ENCODE results near the gene PDZK1IP1. TPM values are rescaled to one million over a fixed set of nuclear protein-coding genes. Genes with fewer than 3 reads are reported as not detected.

PDZK1IP1 gene
- total and polyA plus RNA-seq, 2 donors (not counting 1 experiment from before 2014, with no cell fraction given) = 0.21 TPM; not detected in 1

GRCh38 chr1:47210666-47211065, 20.8 kb upstream of the PDZK1IP1 start:
- DNase-seq = no peak

More at GRCh38 chr1:47210666-47211065, 20.8 kb upstream of the PDZK1IP1 start:
- H3K27ac ChIP-seq (ENCODE audit: low read length in 2 of 2) = no peak overlapping the region
- H3K4me1 ChIP-seq (ENCODE audit: control insufficient read depth in 2 of 2, insufficient read depth in 2 of 2, low read length in 2 of 2) = no peaks in the 10 kb centered on the region
- no peaks in the 10 kb centered on the region for H4K20me1 ChIP-seq (ENCODE audit: control insufficient read depth, insufficient read depth, low read length, poor library complexity, severe bottlenecking)
- H3K27me3 ChIP-seq (replicated peaks in 1 of 4; ENCODE audit: control extremely low read depth in 1 of 4, control insufficient read depth in 3 of 4, insufficient read depth in 4 of 4, low read length in 3 of 4) = peaks cover 0 to 5% (median 0%) of the 10 kb centered on the region in 4 experiments
- no peaks in the 10 kb centered on the region for H3K79me2 ChIP-seq (ENCODE audit: control insufficient read depth, insufficient read depth, low read length)
- ATAC-seq (ENCODE audit: low read depth) = no peak
- H3K4me2 ChIP-seq (replicated peaks; ENCODE audit: low read depth, low read length, poor library complexity, severe bottlenecking) = no peak overlapping the region
- H2AFZ ChIP-seq (ENCODE audit: insufficient read depth, low read depth, low read length, poor library complexity, severe bottlenecking) = no peak overlapping the region
- no peaks in the 10 kb centered on the region for H3K9me3 ChIP-seq (ENCODE audit: control extremely low read depth in 1 of 3, control insufficient read depth in 2 of 3, insufficient read depth in 1 of 3, low read length in 2 of 3)
- Mint-ChIP-seq H3K4me3 (no peak overlapping the region), H3K9me3 (ENCODE audit: insufficient read depth) (no peaks in the 10 kb centered on the region), H3K4me1 (no peaks in the 10 kb centered on the region), H3K27me3 (peaks cover 22% of the 10 kb centered on the region), H3K27ac (no peak overlapping the region)
- WGBS (ENCODE audit: insufficient coverage) = 89% methylated on average over 1 of the region's 3 CpGs
- TF ChIP-seq EZH2 (IDR thresholded peaks at IDR 0.05; ENCODE audit: borderline replicate concordance, insufficient read depth, low read depth, low read length, poor library complexity, severe bottlenecking) = no peak
- no peak for TF ChIP-seq CTCF (IDR thresholded peaks at IDR 0.05)
- intact Hi-C loops (cut with micrococcal nuclease) = no loop called here
- no peak overlapping the region for H3K4me3 ChIP-seq (ENCODE audit: control extremely low read depth in 1 of 5, extremely low read depth in 1 of 5, insufficient read depth in 1 of 5, low read depth in 2 of 5, low read length in 4 of 5)
- H3K36me3 ChIP-seq (replicated peaks in 1 of 2; ENCODE audit: control extremely low read depth in 1 of 2, control insufficient read depth in 1 of 2, extremely low read depth in 1 of 2, insufficient read depth in 2 of 2, low read length in 1 of 2) = no peaks in the 10 kb centered on the region
- POLR2A ChIA-PET = no interaction called here
- CTCF ChIA-PET = no interaction called here
- H3K9ac ChIP-seq (ENCODE audit: low read length) = no peak overlapping the region
